Upper lobe of left lung (tissue), 6 donors: ENCODE measurements around the gene WIPF1. TPM values are rescaled to one million over a fixed set of nuclear protein-coding genes. Genes with fewer than 3 reads are reported as not detected.
A peak's percentile ranks its signal among the peaks of the same experiment; 100 is the strongest.

Source experiments
- ATAC-seq, 2 donors: fragments of 200-7000 bp; cut with Tn5 transposase; one replicate each; pipeline ENCODE4 v1.9.1; 2022; ENCODE audit warnings: mild to moderate bottlenecking in 2 of 2, moderate library complexity in 2 of 2; ENCODE audit not compliant: low FRiP score in 2 of 2
- DNase-seq, 2 donors: peaks; one replicate each; pipeline ENCODE4 v3.0.0-alpha.2; 2019 to 2020
- H3K27ac ChIP-seq, 4 donors: fragments of 200-600 bp; sonication (generic); one replicate each; pipeline ENCODE4 v1.5.1; 2016 to 2019
- H3K27me3 ChIP-seq, 4 donors: fragments of 200-600 bp; sonication (generic); one replicate each; pipeline ENCODE4 v1.5.1; 2017 to 2019
- H3K36me3 ChIP-seq, 4 donors: fragments of 200-600 bp; sonication (generic); one replicate each; pipeline ENCODE4 v1.5.1; 2016 to 2019
- H3K4me1 ChIP-seq, 4 donors: fragments of 200-600 bp; sonication (generic); one replicate each; pipeline ENCODE4 v1.5.1; 2018 to 2019
- H3K4me3 ChIP-seq, 4 donors: fragments of 200-600 bp; sonication (generic); one replicate each; pipeline ENCODE4 v1.5.1; 2017 to 2019; ENCODE audit warnings: mild to moderate bottlenecking in 2 of 4, moderate library complexity in 1 of 4
- H3K9me3 ChIP-seq, 4 donors: fragments of 200-600 bp; sonication (generic); one replicate each; pipeline ENCODE4 v1.5.1; 2018 to 2019
- EP300 ChIP-seq, 4 donors: sonication (generic); formaldehyde crosslinking; IDR thresholded peaks; one replicate each; pipeline ENCODE4 v1.5.1; 2017; ENCODE audit warnings: antibody characterized with exemption in 4 of 4, control low read depth in 2 of 4
- POLR2A ChIP-seq, 4 donors: fragments of 450-650 bp; IDR thresholded peaks; one replicate each; pipeline ENCODE4 v1.5.1; 2016 to 2017; ENCODE audit warnings: antibody characterized with exemption in 4 of 4, mild to moderate bottlenecking in 2 of 4
- POLR2AphosphoS5 ChIP-seq, 2 donors: sonication (generic); formaldehyde crosslinking; IDR thresholded peaks; one replicate each; pipeline ENCODE4 v1.5.1; 2017; ENCODE audit warnings: antibody characterized with exemption in 2 of 2
- WGBS, 2 donors: methylation state at CpG; one replicate each; pipeline ENCODE4 v1.1.5; 2017 to 2018; 5-methylcytosine and 5-hydroxymethylcytosine counted together
- total RNA-seq, 6 donors: library from RNA; depleted of rRNA in 4 of 6; stranded (reverse); fragments of >200 nt in 4 of 6; gene quantifications; one replicate each; pipeline versions ENCODE4 v1.1.0 to v1.2.1, GENCODE V29; 2016 to 2021
- TF ChIP-seq, protein P1 (sequence below), 6 experiments: fragments of 450-650 bp in 4 of 6; fragments of 200-600 bp in 2 of 6; sonication (generic) in 2 of 6; IDR thresholded peaks; one replicate each; pipeline ENCODE4 v1.5.1; 2016 to 2019; ENCODE audit warnings: antibody characterized with exemption in 6 of 6
- donor health status: DM: no; HTN: no; CAD: no; lungs with moderate emphysema.
- donor health status: DM: no; HTN: yes; CAD: no; lungs with severe emphysema.

Gene WIPF1
- total RNA-seq, 6 donors from 2014 or later: 25.1 to 79.0 (median 48.9) TPM

DNA sequence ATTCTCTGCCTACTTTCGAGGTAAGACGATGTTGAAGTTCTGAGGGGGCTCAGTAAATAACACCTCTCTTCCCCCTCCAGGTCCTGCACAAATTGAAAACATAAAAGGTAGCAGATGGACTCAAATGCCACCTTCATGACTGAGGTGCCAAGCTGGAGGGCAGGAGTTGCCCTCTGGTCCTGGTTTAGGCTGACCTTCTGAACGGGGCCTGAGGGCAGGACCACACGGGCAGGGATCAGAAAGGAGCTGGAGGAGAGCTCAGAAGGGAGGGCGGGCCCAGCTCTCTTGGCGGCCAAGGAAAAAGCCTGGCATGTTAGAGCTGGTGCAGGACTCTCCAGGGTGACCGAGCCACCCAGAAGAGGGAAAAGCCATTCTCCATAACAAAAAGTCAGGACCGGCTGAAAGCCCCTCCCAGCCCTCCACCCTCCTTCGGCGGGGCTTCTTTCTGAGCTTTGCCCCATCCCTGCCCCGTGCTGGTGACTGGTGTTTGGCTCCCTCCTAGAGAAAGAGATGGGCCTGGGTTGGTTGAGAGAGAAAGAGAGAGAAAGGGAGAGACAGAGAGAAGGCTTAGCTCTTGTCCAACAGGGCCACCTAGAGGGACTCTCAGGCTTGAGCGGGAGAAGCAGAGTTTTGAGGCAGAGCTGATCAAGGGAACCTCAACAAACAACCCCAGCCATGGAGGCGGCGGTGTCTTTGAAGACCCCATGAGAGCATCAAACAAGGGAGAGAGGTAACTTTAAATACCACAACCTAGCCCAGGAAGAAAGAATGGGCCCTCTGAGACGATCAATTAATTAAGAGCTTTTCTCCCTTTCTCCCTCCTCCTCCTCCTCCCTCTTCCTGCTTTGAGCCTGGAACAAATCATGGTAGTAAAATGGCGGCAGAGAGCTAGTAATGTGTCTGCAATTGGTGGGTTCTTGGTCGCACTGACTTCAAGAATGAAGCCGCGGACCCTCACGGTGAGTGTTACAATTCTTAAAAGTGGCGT is 50.8 kb downstream of the WIPF1 start:
- 83 to 84% methylated on average over 21 of the region's 21 CpGs for WGBS, 2 donors
- DNase-seq: no peak
- ATAC-seq: peak in 1 of 2 donors; percentile 35
- Histone ChIP-seq H3K4me1 (no peaks in the 10 kb centered on the region), H3K27me3 (no peaks in the 10 kb centered on the region), H3K9me3 (no peaks in the 10 kb centered on the region), H3K36me3 (no peaks in the 10 kb centered on the region), H3K27ac (no peak overlapping the region), H3K4me3 (no peak overlapping the region)
- no peak for TF ChIP-seq POLR2A (IDR thresholded peaks at IDR 0.05)
- TF ChIP-seq, protein P1, sequence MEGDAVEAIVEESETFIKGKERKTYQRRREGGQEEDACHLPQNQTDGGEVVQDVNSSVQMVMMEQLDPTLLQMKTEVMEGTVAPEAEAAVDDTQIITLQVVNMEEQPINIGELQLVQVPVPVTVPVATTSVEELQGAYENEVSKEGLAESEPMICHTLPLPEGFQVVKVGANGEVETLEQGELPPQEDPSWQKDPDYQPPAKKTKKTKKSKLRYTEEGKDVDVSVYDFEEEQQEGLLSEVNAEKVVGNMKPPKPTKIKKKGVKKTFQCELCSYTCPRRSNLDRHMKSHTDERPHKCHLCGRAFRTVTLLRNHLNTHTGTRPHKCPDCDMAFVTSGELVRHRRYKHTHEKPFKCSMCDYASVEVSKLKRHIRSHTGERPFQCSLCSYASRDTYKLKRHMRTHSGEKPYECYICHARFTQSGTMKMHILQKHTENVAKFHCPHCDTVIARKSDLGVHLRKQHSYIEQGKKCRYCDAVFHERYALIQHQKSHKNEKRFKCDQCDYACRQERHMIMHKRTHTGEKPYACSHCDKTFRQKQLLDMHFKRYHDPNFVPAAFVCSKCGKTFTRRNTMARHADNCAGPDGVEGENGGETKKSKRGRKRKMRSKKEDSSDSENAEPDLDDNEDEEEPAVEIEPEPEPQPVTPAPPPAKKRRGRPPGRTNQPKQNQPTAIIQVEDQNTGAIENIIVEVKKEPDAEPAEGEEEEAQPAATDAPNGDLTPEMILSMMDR (IDR thresholded peaks at IDR 0.05): no peak
- TF ChIP-seq EP300 (IDR thresholded peaks at IDR 0.05): no peak
- TF ChIP-seq POLR2AphosphoS5 (IDR thresholded peaks at IDR 0.05): no peak

DNA sequence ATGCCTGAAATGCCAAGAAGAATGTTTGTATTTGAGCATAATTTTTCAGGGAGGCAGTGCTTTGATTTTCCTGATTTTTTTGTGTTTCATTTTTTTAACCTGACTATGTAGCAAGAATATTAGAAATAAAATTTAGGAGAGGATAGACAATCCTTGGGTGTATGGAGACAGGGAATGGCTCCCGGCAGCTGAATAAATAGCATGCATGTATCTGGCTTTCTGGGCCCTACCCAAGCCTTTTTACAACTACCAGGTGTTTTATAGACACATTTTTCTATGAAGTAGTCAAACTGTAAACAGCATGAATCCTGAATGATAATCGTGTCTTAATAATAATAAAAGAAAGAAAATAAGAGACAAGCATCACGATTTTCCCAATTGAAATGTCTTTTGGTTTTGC is 52.4 kb downstream of the WIPF1 start:
- ATAC-seq: no peak

DNA sequence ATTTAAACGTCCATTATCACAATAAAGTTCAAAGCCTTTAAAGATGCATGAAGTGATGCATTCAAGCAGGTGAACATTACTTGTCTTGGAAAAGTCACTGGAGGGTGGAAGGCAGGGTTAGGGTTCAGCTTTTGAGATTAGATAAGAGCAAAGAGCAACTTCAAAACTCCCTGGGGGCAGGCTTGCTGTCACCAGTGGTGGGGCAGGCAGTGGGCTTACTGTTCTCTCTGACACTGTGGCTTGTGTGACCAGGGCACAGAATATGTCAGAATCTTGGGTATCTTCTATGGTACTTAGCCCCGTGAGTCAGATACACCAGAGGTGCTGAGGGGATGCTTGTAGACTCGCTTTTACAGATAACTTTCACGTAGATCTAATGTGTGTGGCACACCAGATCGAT is 52.8 kb downstream of the WIPF1 start:
- Histone ChIP-seq H3K36me3 (no peaks in the 10 kb centered on the region), H3K4me3 (no peak overlapping the region), H3K27ac (no peak overlapping the region), H3K9me3 (no peaks in the 10 kb centered on the region), H3K4me1 (no peaks in the 10 kb centered on the region), H3K27me3 (no peaks in the 10 kb centered on the region)
- 77 to 81% methylated on average over 5 of the region's 5 CpGs for WGBS, 2 donors
- DNase-seq (no peak), ATAC-seq (no peak)
- TF ChIP-seq EP300 (IDR thresholded peaks at IDR 0.05): no peak
- TF ChIP-seq POLR2A (IDR thresholded peaks at IDR 0.05): no peak
- TF ChIP-seq POLR2AphosphoS5 (IDR thresholded peaks at IDR 0.05): no peak
- TF ChIP-seq, protein P1 (IDR thresholded peaks at IDR 0.05): no peak

More for the DNA sequence above, 52.4 kb downstream of the WIPF1 start:
- 87 to 90% methylated on average over 3 of the region's 3 CpGs for WGBS, 2 donors
- H3K4me3 ChIP-seq: no peak overlapping the region
- H3K27ac ChIP-seq: no peak overlapping the region
- TF ChIP-seq POLR2AphosphoS5 (IDR thresholded peaks at IDR 0.05) (no peak), POLR2A (IDR thresholded peaks at IDR 0.05) (no peak)
- no peaks in the 10 kb centered on the region for H3K36me3 ChIP-seq
- no peak for DNase-seq
- no peaks in the 10 kb centered on the region for H3K27me3 ChIP-seq
- H3K9me3 ChIP-seq: no peaks in the 10 kb centered on the region
- no peaks in the 10 kb centered on the region for H3K4me1 ChIP-seq

DNA sequence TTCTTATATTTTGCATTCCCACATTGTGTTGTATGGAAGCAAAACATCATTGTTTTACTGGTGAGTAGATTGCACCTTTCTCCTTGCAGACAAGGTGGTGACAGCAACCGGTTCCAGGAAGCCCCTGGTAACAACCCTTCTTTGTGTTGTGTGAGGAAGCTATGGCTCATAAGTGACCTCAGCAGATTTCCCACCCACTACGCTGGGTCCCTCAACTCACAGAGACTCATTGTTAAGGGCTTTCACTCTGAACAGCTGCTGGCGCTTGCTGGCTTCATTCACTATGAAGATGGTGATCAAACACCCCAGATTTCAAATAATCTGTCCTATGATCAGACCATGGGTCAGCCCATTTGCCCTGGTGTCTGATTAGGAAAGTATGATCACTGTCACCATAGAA is 53.4 kb downstream of the WIPF1 start:
- DNase-seq (no peak), ATAC-seq (no peak)
- H3K27me3 ChIP-seq: no peaks in the 10 kb centered on the region
- H3K4me1 ChIP-seq: no peaks in the 10 kb centered on the region
- TF ChIP-seq EP300 (IDR thresholded peaks at IDR 0.05) (no peak), POLR2A (IDR thresholded peaks at IDR 0.05) (no peak), POLR2AphosphoS5 (IDR thresholded peaks at IDR 0.05) (no peak)
- TF ChIP-seq, protein P1 (IDR thresholded peaks at IDR 0.05): no peak
- WGBS, 2 donors: 57 to 64% methylated on average over 3 of the region's 3 CpGs
- H3K9me3 ChIP-seq: no peaks in the 10 kb centered on the region
- H3K27ac ChIP-seq: no peak overlapping the region
- H3K4me3 ChIP-seq: no peak overlapping the region
- no peaks in the 10 kb centered on the region for H3K36me3 ChIP-seq

DNA sequence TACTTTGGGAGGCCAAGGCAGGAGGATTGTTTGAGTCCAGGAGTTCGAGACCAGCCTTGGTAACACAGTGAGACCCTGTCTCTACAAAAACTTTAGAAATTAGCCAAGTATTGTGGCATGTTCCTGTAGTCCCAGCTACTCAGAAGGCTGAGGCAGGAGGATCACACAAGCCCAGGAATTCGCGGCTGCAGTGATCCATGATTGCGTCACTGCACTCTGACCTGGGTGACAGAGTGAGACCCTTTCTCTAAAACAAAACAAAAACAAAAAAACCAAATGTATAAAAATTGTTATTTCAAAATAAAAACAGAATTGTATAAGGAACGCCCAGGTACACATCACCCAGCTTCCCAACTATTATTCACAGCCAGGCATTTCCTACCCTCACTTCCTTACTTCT is 56.7 kb downstream of the WIPF1 start:
- ATAC-seq (no peak), DNase-seq (no peak)
- Histone ChIP-seq H3K4me3 (no peak overlapping the region), H3K9me3 (no peaks in the 10 kb centered on the region), H3K36me3 (no peaks in the 10 kb centered on the region), H3K4me1 (no peaks in the 10 kb centered on the region), H3K27ac (no peak overlapping the region), H3K27me3 (no peaks in the 10 kb centered on the region)
- TF ChIP-seq POLR2AphosphoS5 (IDR thresholded peaks at IDR 0.05): no peak
- TF ChIP-seq, protein P1 (IDR thresholded peaks at IDR 0.05): no peak
- TF ChIP-seq POLR2A (IDR thresholded peaks at IDR 0.05): no peak
- no peak for TF ChIP-seq EP300 (IDR thresholded peaks at IDR 0.05)
- 85 to 93% methylated on average over 5 of the region's 5 CpGs for WGBS, 2 donors
